Parathyroid adenoma (tissue), 2 donors: Measurements from ENCODE around the gene PDE8B.

Source experiments
- H2AFZ ChIP-seq: fragments of 300-600 bp; sonication (generic); one replicate; pipeline ENCODE4 v1.7.0; 2017; ENCODE audit warnings: antibody characterized with exemption, mild to moderate bottlenecking
- H3K27ac ChIP-seq: fragments of 300-600 bp; sonication (generic); one replicate; pipeline ENCODE4 v1.7.0; 2017
- H3K27me3 ChIP-seq: fragments of 300-600 bp; sonication (generic); one replicate; pipeline ENCODE4 v1.7.0; 2017; ENCODE audit warnings: low read length; ENCODE audit not compliant: control insufficient read depth, insufficient read depth
- H3K36me3 ChIP-seq: fragments of 300-600 bp; sonication (generic); one replicate; pipeline ENCODE4 v1.7.0; 2017; ENCODE audit warnings: low read length; ENCODE audit not compliant: control insufficient read depth, insufficient read depth
- H3K4me1 ChIP-seq: fragments of 300-600 bp; sonication (generic); one replicate; pipeline ENCODE4 v1.7.0; 2017; ENCODE audit warnings: control low read depth
- H3K4me2 ChIP-seq: fragments of 300-600 bp; sonication (generic); one replicate; pipeline ENCODE4 v1.7.0; 2017; ENCODE audit warnings: low read length
- H3K4me3 ChIP-seq: fragments of 300-600 bp; sonication (generic); one replicate; pipeline ENCODE4 v1.7.0; 2017; ENCODE audit warnings: low read depth, low read length
- H3K79me2 ChIP-seq: fragments of 300-600 bp; sonication (generic); one replicate; pipeline ENCODE4 v1.7.0; 2017; ENCODE audit warnings: control low read depth
- H3K9ac ChIP-seq: fragments of 300-600 bp; sonication (generic); one replicate; pipeline ENCODE4 v1.7.0; 2017; ENCODE audit warnings: mild to moderate bottlenecking
- H3K9me3 ChIP-seq: fragments of 300-600 bp; sonication (generic); one replicate; pipeline ENCODE4 v1.7.0; 2017; ENCODE audit warnings: low read length; ENCODE audit not compliant: control insufficient read depth
- CTCF ChIP-seq: fragments of 300-600 bp; sonication (generic); IDR thresholded peaks from one replicate; pipeline ENCODE4 v1.7.0; 2017; ENCODE audit warnings: antibody characterized with exemption, mild to moderate bottlenecking
- donor health status: primary hyperparathyroidism.

PDE8B gene

GRCh38 chr5:77225531-77225930 lies 15.1 kb downstream of the PDE8B start:
- no peak for TF ChIP-seq CTCF
- no peaks in the 10 kb centered on the region for H3K9me3 ChIP-seq
- H3K27me3 ChIP-seq, result no peaks in the 10 kb centered on the region
- no peak overlapping the region for H3K4me2 ChIP-seq
- no peak overlapping the region for H3K9ac ChIP-seq
- H3K27ac ChIP-seq, result no peak overlapping the region
- H3K4me3 ChIP-seq, result no peak overlapping the region
- H3K4me1 ChIP-seq, result no peaks in the 10 kb centered on the region
- no peak overlapping the region for H2AFZ ChIP-seq
- no peaks in the 10 kb centered on the region for H3K36me3 ChIP-seq
- H3K79me2 ChIP-seq, result no peaks in the 10 kb centered on the region

GRCh38 chr5:77229887-77230286 lies 19.4 kb downstream of the PDE8B start:
- Histone ChIP-seq H3K27me3 (no peaks in the 10 kb centered on the region), H3K4me3 (no peak overlapping the region), H3K79me2 (no peaks in the 10 kb centered on the region), H3K4me2 (no peak overlapping the region), H3K9me3 (no peaks in the 10 kb centered on the region), H3K9ac (no peak overlapping the region), H3K4me1 (no peaks in the 10 kb centered on the region), H3K36me3 (no peaks in the 10 kb centered on the region), H2AFZ (no peak overlapping the region), H3K27ac (no peak overlapping the region)
- no peak for TF ChIP-seq CTCF

GRCh38 chr5:77230727-77231470 lies 20.4 kb downstream of the PDE8B start:
- Histone ChIP-seq H2AFZ (no peak overlapping the region), H3K9me3 (no peaks in the 10 kb centered on the region), H3K79me2 (no peaks in the 10 kb centered on the region), H3K4me1 (no peaks in the 10 kb centered on the region), H3K27ac (no peak overlapping the region), H3K4me3 (no peak overlapping the region), H3K9ac (no peak overlapping the region), H3K36me3 (no peaks in the 10 kb centered on the region), H3K27me3 (no peaks in the 10 kb centered on the region), H3K4me2 (no peak overlapping the region)
- TF ChIP-seq CTCF, result no peak

- H2AFZ ChIP-seq, result no peak overlapping the region
- no peak for TF ChIP-seq CTCF
- H3K4me2 ChIP-seq, result no peak overlapping the region
- no peak overlapping the region for H3K9ac ChIP-seq
- no peaks in the 10 kb centered on the region for H3K27me3 ChIP-seq
- no peaks in the 10 kb centered on the region for H3K4me1 ChIP-seq
- no peak overlapping the region for H3K27ac ChIP-seq
- no peaks in the 10 kb centered on the region for H3K79me2 ChIP-seq
- H3K9me3 ChIP-seq, result no peaks in the 10 kb centered on the region
- H3K36me3 ChIP-seq, result no peaks in the 10 kb centered on the region
- H3K4me3 ChIP-seq, result no peak overlapping the region
Measured at GRCh38 chr5:77231471-77232138, 21.1 kb downstream of the PDE8B start.
